Esophagus muscularis mucosa (tissue), 4 donors: Measurements from ENCODE around the gene LRRC47. TPM values are rescaled to one million over a fixed set of nuclear protein-coding genes. Genes with fewer than 3 reads are reported as not detected.

Experiments
- DNase-seq: peaks from one replicate; pipeline ENCODE4 v3.0.0-alpha.2; 2017; ENCODE audit errors: extremely low spot score
- H3K27ac ChIP-seq, 4 donors: fragments of 200-600 bp; sonication (generic); replicated peaks in 1 of 4; 1 replicate in 3 of 4; 2 replicates in 1 of 4; pipeline ENCODE4 v1.5.1; 2016 to 2019; ENCODE audit warnings: mild to moderate bottlenecking in 1 of 4
- H3K27me3 ChIP-seq, 4 donors: fragments of 200-600 bp; sonication (generic); one replicate each; pipeline versions ENCODE4 v1.5.1 to v1.6.0; 2016 to 2019
- H3K36me3 ChIP-seq, 4 donors: fragments of 200-600 bp; sonication (generic); one replicate each; pipeline ENCODE4 v1.5.1; 2016 to 2019
- H3K4me1 ChIP-seq, 4 donors: fragments of 200-600 bp; sonication (generic); one replicate each; pipeline ENCODE4 v1.5.1; 2016 to 2019
- H3K4me3 ChIP-seq, 4 donors: fragments of 200-600 bp; sonication (generic); 1 replicate in 2 of 4; 2 replicates in 2 of 4; pipeline ENCODE4 v1.5.1; 2016 to 2019; ENCODE audit warnings: mild to moderate bottlenecking in 4 of 4, moderate library complexity in 1 of 4
- H3K9me3 ChIP-seq, 4 donors: fragments of 200-600 bp; sonication (generic); 1 replicate in 3 of 4; 2 replicates in 1 of 4; pipeline ENCODE4 v1.5.1; 2016 to 2019
- CTCF ChIP-seq, 3 experiments: fragments of 200-600 bp in 2 of 3; fragments of 450-650 bp in 1 of 3; sonication (generic) in 2 of 3; IDR thresholded peaks; one replicate each; pipeline ENCODE4 v1.5.1; 2017 to 2019; ENCODE audit warnings: antibody characterized with exemption in 3 of 3, mild to moderate bottlenecking in 2 of 3, moderate library complexity in 1 of 3
- EP300 ChIP-seq: sonication (generic); formaldehyde crosslinking; IDR thresholded peaks from one replicate; pipeline ENCODE4 v1.6.1; 2017; ENCODE audit warnings: antibody characterized with exemption
- POLR2A ChIP-seq: fragments of 450-650 bp; IDR thresholded peaks from one replicate; pipeline ENCODE4 v1.6.1; 2017; ENCODE audit warnings: antibody characterized with exemption, moderate library complexity, mild to moderate bottlenecking, low read depth
- POLR2AphosphoS5 ChIP-seq, 2 donors: sonication (generic); formaldehyde crosslinking; IDR thresholded peaks; one replicate each; pipeline ENCODE4 v1.6.1; 2017; ENCODE audit warnings: antibody characterized with exemption in 2 of 2
- WGBS: methylation state at CpG from one replicate; pipeline ENCODE4 v1.1.5; 2018; 5-methylcytosine and 5-hydroxymethylcytosine counted together
- intact Hi-C: fragments of 100-400 bp; cut with DNase I; formaldehyde crosslinking; loops from one replicate; pipeline ENCODE4 v1.15.1; 2023
- total RNA-seq, 4 donors: library from RNA; depleted of rRNA; stranded (reverse); fragments of >200 nt; gene quantifications; one replicate each; pipeline versions ENCODE4 v1.1.0 to v1.2.1, GENCODE V29; 2016

LRRC47 gene
- total RNA-seq, 4 donors from 2014 or later = 34.1 to 51.6 (median 44.1) TPM

DNA sequence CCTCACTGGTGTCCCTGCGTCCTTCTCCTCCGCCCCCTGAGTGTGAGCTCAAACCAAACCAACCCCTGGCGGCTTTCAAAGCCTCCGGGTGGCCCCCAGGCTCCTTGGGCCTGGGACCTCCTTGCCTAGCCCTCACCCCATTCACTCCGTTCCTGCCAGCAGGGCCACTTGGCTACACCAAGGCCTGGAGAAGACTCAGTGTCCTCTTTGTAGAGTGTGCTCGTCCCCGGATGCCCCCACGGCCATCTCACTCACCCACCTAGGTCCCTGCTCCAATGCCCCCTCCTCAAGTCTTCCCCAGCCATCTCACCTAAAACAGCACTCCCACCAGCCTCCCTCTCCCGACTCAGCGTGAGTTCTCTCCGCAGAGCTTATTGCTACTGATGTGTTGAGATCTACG lies 51.2 kb downstream of the LRRC47 start:
- H3K27me3 ChIP-seq = no peaks in the 10 kb centered on the region
- peaks cover 9 to 49% (median 32%) of the 10 kb centered on the region in 4 donors for H3K36me3 ChIP-seq
- H3K9me3 ChIP-seq = no peaks in the 10 kb centered on the region
- intact Hi-C loops = no loop called here
- H3K27ac ChIP-seq = no peak overlapping the region
- no peak overlapping the region for H3K4me3 ChIP-seq
- DNase-seq = no peak
- H3K4me1 ChIP-seq = peaks cover 20 to 51% (median 35%) of the 10 kb centered on the region in 4 donors
- 91% methylated on average over 12 of the region's 12 CpGs for WGBS
- TF ChIP-seq CTCF (IDR thresholded peaks at IDR 0.05) (no peak), POLR2A (no peak), EP300 (no peak), POLR2AphosphoS5 (IDR thresholded peaks at IDR 0.05) (no peak)

DNA sequence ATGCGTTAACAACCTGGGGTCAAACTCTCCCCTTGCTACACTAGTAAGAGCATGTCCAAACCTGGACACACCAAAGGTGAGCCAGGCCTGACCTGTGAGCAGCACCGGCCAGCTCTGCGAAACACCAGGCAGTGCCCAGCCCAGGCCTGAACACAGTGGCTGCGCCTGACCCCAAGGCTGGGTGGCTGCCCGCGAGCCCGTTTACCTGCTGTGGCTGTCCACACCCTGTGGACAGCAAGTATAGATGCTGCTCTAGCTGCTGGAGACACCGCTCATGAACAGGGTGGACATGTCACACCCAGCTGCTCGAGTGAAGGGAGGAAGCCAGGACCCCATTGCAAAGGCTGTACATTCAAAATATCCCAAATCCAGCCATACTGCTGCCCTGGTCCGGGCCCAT lies 51.7 kb downstream of the LRRC47 start:
- no peak overlapping the region for H3K4me3 ChIP-seq
- no peak for TF ChIP-seq EP300
- no peaks in the 10 kb centered on the region for H3K27me3 ChIP-seq
- H3K36me3 ChIP-seq = peaks cover 9 to 53% (median 36%) of the 10 kb centered on the region in 4 donors
- peaks cover 20 to 51% (median 35%) of the 10 kb centered on the region in 4 donors for H3K4me1 ChIP-seq
- no peak for DNase-seq
- 95% methylated on average over 6 of the region's 10 CpGs for WGBS
- no peak overlapping the region for H3K27ac ChIP-seq
- H3K9me3 ChIP-seq = no peaks in the 10 kb centered on the region
- intact Hi-C loops = no loop called here

GRCh38 chr1:3743826-3744225 lies 52.5 kb downstream of the LRRC47 start:
- no peak for DNase-seq
- peaks cover 9 to 61% (median 44%) of the 10 kb centered on the region in 4 donors for H3K36me3 ChIP-seq
- H3K4me1 ChIP-seq = peaks cover 20 to 51% (median 35%) of the 10 kb centered on the region in 4 donors
- WGBS = 94% methylated on average over 12 of the region's 12 CpGs
- no peaks in the 10 kb centered on the region for H3K27me3 ChIP-seq
- no peak for TF ChIP-seq POLR2AphosphoS5 (IDR thresholded peaks at IDR 0.05)
- no peak for TF ChIP-seq CTCF (IDR thresholded peaks at IDR 0.05)
- TF ChIP-seq POLR2A = no peak
- TF ChIP-seq EP300 = no peak
- no peak overlapping the region for H3K4me3 ChIP-seq
- no peak overlapping the region for H3K27ac ChIP-seq
- no peaks in the 10 kb centered on the region for H3K9me3 ChIP-seq
- intact Hi-C loops = no loop called here

GRCh38 chr1:3743421-3743820 lies 52.9 kb downstream of the LRRC47 start:
- Histone ChIP-seq H3K36me3 (peaks cover 9 to 65% (median 48%) of the 10 kb centered on the region in 4 donors), H3K27me3 (no peaks in the 10 kb centered on the region), H3K4me3 (no peak overlapping the region), H3K27ac (no peak overlapping the region), H3K9me3 (no peaks in the 10 kb centered on the region), H3K4me1 (peaks cover 20 to 51% (median 35%) of the 10 kb centered on the region in 4 donors)
- DNase-seq = no peak
- intact Hi-C loops = no loop called here
- no peak for TF ChIP-seq CTCF (IDR thresholded peaks at IDR 0.05)
- TF ChIP-seq POLR2AphosphoS5 (IDR thresholded peaks at IDR 0.05) = no peak
- TF ChIP-seq EP300 = no peak
- no peak for TF ChIP-seq POLR2A
- WGBS = 74% methylated on average over 4 of the region's 4 CpGs

GRCh38 chr1:3742439-3743298 lies 53.6 kb downstream of the LRRC47 start:
- intact Hi-C loops = no loop called here

More at GRCh38 chr1:3742439-3743298, 53.6 kb downstream of the LRRC47 start:
- peaks cover 15 to 73% (median 56%) of the 10 kb centered on the region in 4 donors for H3K36me3 ChIP-seq
- WGBS = 77% methylated on average over 24 of the region's 24 CpGs
- H3K9me3 ChIP-seq = no peaks in the 10 kb centered on the region
- no peak overlapping the region for H3K27ac ChIP-seq
- H3K4me1 ChIP-seq = peaks cover 17 to 47% (median 30%) of the 10 kb centered on the region in 4 donors
- no peaks in the 10 kb centered on the region for H3K27me3 ChIP-seq
- no peak overlapping the region for H3K4me3 ChIP-seq
- no peak for TF ChIP-seq POLR2AphosphoS5 (IDR thresholded peaks at IDR 0.05)
- no peak for TF ChIP-seq POLR2A
- TF ChIP-seq CTCF (IDR thresholded peaks at IDR 0.05) = no peak
- no peak for TF ChIP-seq EP300
- DNase-seq = no peak
